ENCODE data around the gene NEGR1. TPM values are rescaled to one million over a fixed set of nuclear protein-coding genes. Genes with fewer than 3 reads are reported as not detected.

Gene NEGR1
- total RNA-seq, 1 experiment from 2014 or later, result 0.05 TPM

- Histone ChIP-seq H3K27me3 (ENCODE audit: insufficient read depth, low read length) (no peaks in the 10 kb centered on the region), H3K4me2 (ENCODE audit: low read length) (no peak overlapping the region), H3K4me3 (replicated peaks in 1 of 2; ENCODE audit: low read depth in 1 of 2, low read length in 2 of 2) (no peak overlapping the region), H3K9me2 (ENCODE audit: insufficient read depth) (no peaks in the 10 kb centered on the region), H3K9me3 (ENCODE audit: control insufficient read depth in 1 of 2, insufficient read depth in 1 of 2, low read depth in 1 of 2, low read length in 2 of 2) (peaks cover 3 to 5% of the 10 kb centered on the region in 2 experiments; a peak in 2 of 4 replicates), H3K79me2 (ENCODE audit: insufficient read depth, low read length) (no peaks in the 10 kb centered on the region), H3K9ac (ENCODE audit: low read length) (no peak overlapping the region), H2AFZ (ENCODE audit: low read depth, low read length, poor library complexity, severe bottlenecking) (no peak overlapping the region), H4K20me1 (ENCODE audit: insufficient read depth) (no peaks in the 10 kb centered on the region), H3K36me3 (ENCODE audit: control insufficient read depth in 1 of 2, insufficient read depth in 2 of 2, low read length in 2 of 2) (no peaks in the 10 kb centered on the region), H3K27ac (ENCODE audit: low read depth, low read length) (no peak overlapping the region), H3K4me1 (ENCODE audit: control insufficient read depth in 1 of 2, insufficient read depth in 2 of 2, low read length in 2 of 2) (no peaks in the 10 kb centered on the region)
- no TSS peak for BruUV-seq (replicated peaks)
- ATAC-seq (no peak), DNase-seq (ENCODE audit: low read depth, low spot score) (no peak)
- CTCF ChIA-PET, result no interaction called here
- intact Hi-C loops (cut with micrococcal nuclease), result no loop called here
- POLR2A ChIA-PET, result no interaction called here
- TF ChIP-seq EGR1 (IDR thresholded peaks at IDR 0.05; ENCODE audit: low read depth) (no peak), EZH2 (IDR thresholded peaks at IDR 0.05) (no peak), SIN3A (IDR thresholded peaks at IDR 0.05; ENCODE audit: low read depth) (no peak), TCF7L2 (IDR thresholded peaks at IDR 0.05; ENCODE audit: borderline replicate concordance, extremely low read depth, insufficient read depth, insufficient read length) (no peak), MAX (IDR thresholded peaks at IDR 0.05) (no peak), POLR2AphosphoS5 (IDR thresholded peaks at IDR 0.05; ENCODE audit: low read depth, low read length) (no peak), ZBTB33 (IDR thresholded peaks at IDR 0.05; ENCODE audit: extremely low read depth, insufficient replicate concordance, low read length) (no peak), ZFX (IDR thresholded peaks at IDR 0.05) (no peak), JUND (IDR thresholded peaks at IDR 0.05) (no peak), ELF1 (IDR thresholded peaks at IDR 0.05; ENCODE audit: borderline replicate concordance, low read depth) (no peak), YY1 (IDR thresholded peaks at IDR 0.05; ENCODE audit: extremely low read depth, insufficient replicate concordance, low read depth, low read length) (no peak), EZH2phosphoT487 (IDR thresholded peaks at IDR 0.05; ENCODE audit: borderline replicate concordance) (no peak), SP1 (IDR thresholded peaks at IDR 0.05; ENCODE audit: low read depth) (no peak)
- RAD21 ChIA-PET (ENCODE audit: low non-redundant PET in 1 of 2, low total read pairs in 2 of 2, uncharacterized antibody in 2 of 2, unreplicated experiment in 2 of 2), result no interaction called here
Measured at GRCh38 chr1:71783071-71783470, 499.3 kb downstream of the NEGR1 start.
